ENCODE measurements around the gene ZNF750.

ZNF750 gene

DNA sequence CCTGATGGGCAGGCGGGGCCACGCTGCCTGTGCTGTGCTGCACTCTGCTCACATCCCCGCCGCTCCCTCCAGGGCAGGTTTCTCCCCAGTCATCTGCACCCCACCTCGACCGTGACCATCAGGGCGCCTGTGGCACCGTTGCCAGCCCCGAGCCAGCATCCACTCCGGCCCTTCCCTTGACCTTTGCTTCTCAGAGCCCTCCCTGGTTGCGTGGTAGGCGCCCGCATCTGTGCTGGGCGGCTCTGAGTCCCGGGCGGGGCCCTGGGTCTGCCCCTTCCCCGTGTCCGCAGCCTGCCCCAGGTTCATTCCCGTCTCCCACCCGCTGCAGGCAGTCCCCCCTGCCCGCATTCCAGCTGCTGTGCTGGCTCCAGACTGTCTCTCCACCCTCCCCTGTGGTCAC is 33.2 kb downstream of the ZNF750 start:
- TF ChIP-seq, protein P1, sequence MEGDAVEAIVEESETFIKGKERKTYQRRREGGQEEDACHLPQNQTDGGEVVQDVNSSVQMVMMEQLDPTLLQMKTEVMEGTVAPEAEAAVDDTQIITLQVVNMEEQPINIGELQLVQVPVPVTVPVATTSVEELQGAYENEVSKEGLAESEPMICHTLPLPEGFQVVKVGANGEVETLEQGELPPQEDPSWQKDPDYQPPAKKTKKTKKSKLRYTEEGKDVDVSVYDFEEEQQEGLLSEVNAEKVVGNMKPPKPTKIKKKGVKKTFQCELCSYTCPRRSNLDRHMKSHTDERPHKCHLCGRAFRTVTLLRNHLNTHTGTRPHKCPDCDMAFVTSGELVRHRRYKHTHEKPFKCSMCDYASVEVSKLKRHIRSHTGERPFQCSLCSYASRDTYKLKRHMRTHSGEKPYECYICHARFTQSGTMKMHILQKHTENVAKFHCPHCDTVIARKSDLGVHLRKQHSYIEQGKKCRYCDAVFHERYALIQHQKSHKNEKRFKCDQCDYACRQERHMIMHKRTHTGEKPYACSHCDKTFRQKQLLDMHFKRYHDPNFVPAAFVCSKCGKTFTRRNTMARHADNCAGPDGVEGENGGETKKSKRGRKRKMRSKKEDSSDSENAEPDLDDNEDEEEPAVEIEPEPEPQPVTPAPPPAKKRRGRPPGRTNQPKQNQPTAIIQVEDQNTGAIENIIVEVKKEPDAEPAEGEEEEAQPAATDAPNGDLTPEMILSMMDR (IDR thresholded peaks at IDR 0.05; ENCODE audit: insufficient read depth, low read depth, low read length, missing control alignments), result no peak
- H3K4me3 ChIP-seq (ENCODE audit: low read length), result no peak overlapping the region
- DNase-seq (ENCODE audit: low read depth), result no peak

DNA sequence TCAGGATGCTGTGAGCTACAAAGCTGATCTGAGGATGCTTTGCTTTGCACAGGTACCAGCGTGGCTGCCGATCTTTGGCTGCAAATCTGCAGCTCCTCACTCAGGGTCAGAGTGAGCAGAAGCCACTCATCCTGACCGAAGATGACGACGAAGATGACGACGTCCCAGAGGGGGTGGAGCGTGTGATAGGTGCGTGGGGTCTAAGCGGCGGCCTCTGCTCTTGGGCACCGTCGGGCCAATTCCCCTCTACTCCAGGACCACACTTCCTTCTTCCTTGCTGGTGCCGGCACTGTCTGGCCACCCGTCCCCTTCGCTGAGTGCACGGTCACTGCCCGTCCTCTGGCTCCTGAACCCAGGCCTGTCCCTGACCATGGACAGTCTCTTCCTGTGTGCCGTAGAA is 34.0 kb downstream of the ZNF750 start:
- H3K4me3 ChIP-seq (ENCODE audit: low read length), result no peak overlapping the region
- TF ChIP-seq, protein P1 (IDR thresholded peaks at IDR 0.05; ENCODE audit: insufficient read depth, low read depth, low read length, missing control alignments), result no peak
- no peak for DNase-seq (ENCODE audit: low read depth)

DNA sequence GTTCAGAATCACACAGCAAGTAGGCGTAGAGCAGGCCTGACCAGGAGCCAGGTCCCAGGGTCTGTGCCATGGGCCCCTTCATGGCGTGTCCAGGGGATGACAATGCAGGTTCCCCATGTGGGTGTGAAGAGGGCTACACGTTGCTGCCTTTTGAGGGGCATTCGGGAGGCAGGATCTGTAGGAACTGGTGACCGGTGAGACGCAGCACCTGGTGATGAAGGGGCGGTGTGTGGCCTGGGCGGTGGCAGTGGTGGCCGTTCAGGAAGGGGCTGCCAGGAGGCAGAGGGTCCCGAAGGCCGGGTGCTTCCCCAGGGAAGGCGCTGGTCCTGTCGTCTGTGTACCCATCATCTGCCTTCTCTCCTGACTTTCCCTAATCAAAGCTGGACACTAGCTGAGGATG is 34.6 kb downstream of the ZNF750 start:
- H3K4me3 ChIP-seq (ENCODE audit: low read length), result no peak overlapping the region
- no peak for DNase-seq (ENCODE audit: low read depth)
- TF ChIP-seq, protein P1 (IDR thresholded peaks at IDR 0.05; ENCODE audit: insufficient read depth, low read depth, low read length, missing control alignments), result no peak

DNA sequence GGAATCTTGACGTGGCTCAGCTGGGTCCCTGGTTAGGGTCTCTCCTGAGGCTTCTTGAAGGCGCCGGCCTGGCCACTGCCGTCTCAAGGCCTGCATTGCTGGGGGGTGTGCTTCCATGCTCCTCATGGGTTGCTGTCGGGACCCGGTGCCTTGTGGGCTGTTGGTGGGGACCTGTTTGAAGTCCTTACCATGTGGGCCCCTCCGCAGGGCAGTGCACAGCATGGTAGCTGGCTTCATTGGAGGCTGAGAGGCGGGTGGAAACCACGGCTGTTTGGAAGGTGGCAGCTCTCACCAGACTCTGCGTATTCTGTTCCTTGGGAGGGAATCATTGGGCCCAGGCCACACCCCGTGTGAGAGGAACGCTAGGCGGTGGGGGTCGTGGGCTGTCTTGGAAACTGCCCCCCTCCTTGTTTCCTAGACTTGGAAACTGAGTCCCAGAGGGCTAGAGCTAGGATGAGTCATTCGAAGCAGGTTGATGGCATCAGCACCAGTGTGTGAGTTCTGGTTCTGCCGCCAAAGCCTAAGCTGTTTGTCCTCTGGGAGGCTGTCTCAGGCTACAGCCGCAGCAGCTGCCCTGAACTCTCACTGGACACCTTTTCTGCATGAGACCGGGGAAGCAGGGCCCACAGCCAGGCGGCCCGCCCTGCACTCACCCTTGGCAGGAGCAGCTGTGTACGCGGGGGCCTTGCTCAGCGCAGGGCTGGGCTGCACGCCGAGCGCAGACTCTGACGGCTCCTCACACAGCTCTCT is 35.2 kb downstream of the ZNF750 start:
- DNase-seq (ENCODE audit: low read depth), result no peak
- TF ChIP-seq, protein P1 (IDR thresholded peaks at IDR 0.05; ENCODE audit: insufficient read depth, low read depth, low read length, missing control alignments), result no peak
- no peak overlapping the region for H3K4me3 ChIP-seq (ENCODE audit: low read length)

DNA sequence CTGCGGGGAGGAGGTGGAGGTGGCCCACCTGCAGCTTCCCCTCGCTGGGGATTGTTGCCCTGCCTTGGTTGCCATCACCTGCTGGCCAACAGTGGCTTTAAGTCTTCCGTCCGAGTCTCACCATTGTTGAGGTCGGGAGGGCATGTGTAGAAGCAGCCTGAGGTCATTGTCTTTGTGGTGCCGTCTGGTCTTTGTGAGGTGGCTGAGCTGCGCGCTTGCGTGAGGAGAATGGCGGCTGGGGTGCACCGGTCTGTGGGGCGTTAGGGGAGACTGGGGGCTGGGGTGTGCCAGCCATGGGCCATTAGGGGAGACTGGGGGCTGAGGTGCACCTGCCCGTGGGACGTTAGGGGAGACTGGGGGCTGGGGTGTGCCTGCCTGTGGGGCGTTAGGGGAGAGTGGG is 36.2 kb downstream of the ZNF750 start:
- TF ChIP-seq, protein P1 (IDR thresholded peaks at IDR 0.05; ENCODE audit: insufficient read depth, low read depth, low read length, missing control alignments), result no peak
- no peak overlapping the region for H3K4me3 ChIP-seq (ENCODE audit: low read length)
- no peak for DNase-seq (ENCODE audit: low read depth)

DNA sequence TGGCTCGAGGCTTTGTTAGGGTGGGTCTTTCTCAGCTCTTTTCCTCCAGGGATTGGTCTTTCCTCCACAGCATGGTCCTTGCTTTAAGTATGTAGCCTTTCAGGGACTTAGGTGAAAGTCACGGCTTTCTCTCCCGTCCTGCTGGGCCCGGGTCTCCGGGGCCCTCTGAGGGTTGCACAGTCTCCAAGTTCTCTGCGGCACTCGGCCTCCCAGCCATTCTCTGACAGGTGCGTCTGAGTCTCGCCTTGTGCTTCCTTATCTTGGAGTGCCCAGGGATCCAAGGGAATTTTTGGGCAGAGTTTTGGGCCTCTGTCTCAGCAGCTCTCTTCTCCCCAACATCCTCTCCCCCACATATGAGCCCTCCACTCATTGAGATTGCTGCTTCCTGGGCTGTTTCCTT is 36.6 kb downstream of the ZNF750 start:
- no peak for DNase-seq (ENCODE audit: low read depth)
- TF ChIP-seq, protein P1 (IDR thresholded peaks at IDR 0.05; ENCODE audit: insufficient read depth, low read depth, low read length, missing control alignments), result no peak
- H3K4me3 ChIP-seq (ENCODE audit: low read length), result no peak overlapping the region
